K562 (cell line): ENCODE results near the gene NPC1. TPM values are rescaled to one million over a fixed set of nuclear protein-coding genes. Genes with fewer than 3 reads are reported as not detected.

Experiments
- ATAC-seq: fragments of 200-7000 bp; cut with Tn5 transposase; 3 replicates; pipeline ENCODE4 v1.9.1; 2020; ENCODE audit warnings: moderate library complexity
- BruUV-seq: library from RNA; stranded (reverse); fragments of 400-500 nt; replicated peaks from 2 replicates; lab custom pipeline; 2021; lab: Mats Ljungman, UMichigan
- CTCF ChIA-PET: fragments of 300-600 bp; formaldehyde crosslinking; extraction: SDS; loops from one replicate; lab custom pipeline; 2021; ENCODE audit warnings: low intra/inter-chr PET ratio; lab: Yijun Ruan, JAX
- POLR2A ChIA-PET: fragments of 300-600, 350-650 bp; sonication (Branson Sonifier 250); formaldehyde crosslinking; extraction: SDS; loops from one replicate; lab custom pipeline; 2021; ENCODE audit warnings: antibody characterized with exemption, inconsistent platforms; lab: Yijun Ruan, JAX
- DNase-seq, 4 experiments: peaks; one replicate each; pipeline versions ENCODE4 v3.0.0 to v3.0.0-alpha.2; 2011 to 2018; ENCODE audit warnings: low spot score in 3 of 4, mixed read lengths in 3 of 4; ENCODE audit errors: extremely low read depth in 1 of 4
- FAIRE-seq: peaks from 2 replicates; lab custom pipeline; 2011; peaks lifted over from hg19 to GRCh38; lab: Jason Lieb, UNC
- H2AFZ ChIP-seq: 2 replicates; pipeline ENCODE4 v1.6.0; 2011; ENCODE audit warnings: low read depth, low read length, control low read depth, inconsistent platforms
- H3K27ac ChIP-seq: fragments of 200-600 bp; 3 replicates; pipeline ENCODE4 v1.8.0; 2011; ENCODE audit warnings: low read depth, mild to moderate bottlenecking, control low read depth, inconsistent platforms, low read length, moderate library complexity, mixed read lengths; ENCODE audit errors: extremely low read depth
- H3K27me3 ChIP-seq, 2 experiments: fragments of 300-600 bp in 1 of 2; 2 replicates in 1 of 2; 3 replicates in 1 of 2; pipeline versions ENCODE4 v1.6.0 to v1.8.0; 2011; ENCODE audit warnings: inconsistent platforms in 2 of 2, low read length in 2 of 2, mild to moderate bottlenecking in 1 of 2, mixed read lengths in 1 of 2, moderate library complexity in 1 of 2; ENCODE audit not compliant: control insufficient read depth in 2 of 2, insufficient read depth in 2 of 2
- H3K36me3 ChIP-seq: fragments of 300-600 bp; 3 replicates; pipeline ENCODE4 v1.8.0; 2011; ENCODE audit warnings: mild to moderate bottlenecking, low read length, inconsistent platforms; ENCODE audit not compliant: control insufficient read depth, insufficient read depth
- H3K4me1 ChIP-seq, 2 experiments: fragments of 200-600 bp in 1 of 2; replicated peaks in 1 of 2; 2 replicates in 1 of 2; 3 replicates in 1 of 2; pipeline versions ENCODE4 v1.5.1 to v1.8.0; 2011; ENCODE audit warnings: inconsistent platforms in 2 of 2, low read length in 2 of 2, mild to moderate bottlenecking in 1 of 2, mixed read lengths in 1 of 2, moderate library complexity in 1 of 2; ENCODE audit not compliant: control insufficient read depth in 2 of 2, insufficient read depth in 2 of 2
- H3K4me2 ChIP-seq: 2 replicates; pipeline ENCODE4 v1.6.1; 2011; ENCODE audit warnings: low read length, control low read depth, inconsistent platforms, mixed read lengths; ENCODE audit not compliant: insufficient read depth
- H3K4me3 ChIP-seq: fragments of 200-600 bp; sonication (generic), shearing (Covaris generic); 2 replicates; pipeline ENCODE4 v1.5.1; 2016; ENCODE audit warnings: control low read depth, inconsistent platforms
- H3K79me2 ChIP-seq: fragments of 200-600 bp; 3 replicates; pipeline ENCODE4 v1.8.0; 2011; ENCODE audit warnings: low read length, inconsistent platforms; ENCODE audit not compliant: control insufficient read depth, insufficient read depth
- H3K9ac ChIP-seq, 2 experiments: 2 replicates each; pipeline versions ENCODE4 v1.6.0 to v1.6.1; 2011; ENCODE audit warnings: low read depth in 2 of 2, low read length in 2 of 2, control low read depth in 1 of 2, inconsistent platforms in 1 of 2, mild to moderate bottlenecking in 1 of 2, mixed read lengths in 1 of 2; ENCODE audit not compliant: insufficient read depth in 1 of 2
- H3K9me1 ChIP-seq: one replicate; pipeline ENCODE4 v1.6.0; 2011; ENCODE audit warnings: inconsistent platforms, mild to moderate bottlenecking, low read length, moderate library complexity; ENCODE audit not compliant: control insufficient read depth, insufficient read depth
- H3K9me3 ChIP-seq: replicated peaks from 2 replicates; pipeline ENCODE4 v1.5.1; 2011; ENCODE audit warnings: low read depth, low read length, inconsistent platforms; ENCODE audit not compliant: control insufficient read depth, insufficient read depth
- H4K20me1 ChIP-seq: replicated peaks from 2 replicates; pipeline ENCODE4 v1.6.1; 2011; ENCODE audit warnings: low read length, inconsistent platforms, mixed read lengths; ENCODE audit not compliant: control insufficient read depth, insufficient read depth
- CREB3 ChIP-seq: fragments of 450-650 bp; conservative IDR thresholded peaks from 2 replicates; pipeline ENCODE4 v1.6.1; 2016; ENCODE audit warnings: missing genetic modification characterization, low read depth, mild to moderate bottlenecking, missing compliant biosample characterization, moderate library complexity
- EHMT2 ChIP-seq: fragments of 450-650 bp; IDR thresholded peaks from 2 replicates; pipeline ENCODE4 v1.6.1; 2018; ENCODE audit warnings: antibody characterized with exemption
- ERF ChIP-seq: fragments of 450-650 bp; formaldehyde crosslinking; IDR thresholded peaks from 2 replicates; pipeline ENCODE4 v1.4.0; 2020; ENCODE audit warnings: mild to moderate bottlenecking, mixed read lengths
- ETV6 ChIP-seq, 3 experiments: fragments of 150-350 bp in 1 of 3; sonication (generic) in 1 of 3; formaldehyde crosslinking in 1 of 3; IDR thresholded peaks; 2 replicates each; pipeline versions ENCODE4 v1.6.1 to v1.8.0; 2014 to 2022; ENCODE audit warnings: borderline replicate concordance in 2 of 3, low read depth in 2 of 3, antibody characterized with exemption in 1 of 3, low read length in 1 of 3, mild to moderate bottlenecking in 1 of 3, missing genetic modification reagents in 1 of 3
- GABPB1 ChIP-seq: sonication (generic); formaldehyde crosslinking; IDR thresholded peaks from 2 replicates; pipeline ENCODE4 v1.8.0; 2022; ENCODE audit warnings: mild to moderate bottlenecking, missing genetic modification reagents
- GTF2B ChIP-seq: IDR thresholded peaks from 2 replicates; pipeline ENCODE4 v1.6.1; 2011; ENCODE audit not compliant: insufficient read length; ENCODE audit errors: extremely low read depth
- KAT2B ChIP-seq: IDR thresholded peaks from one replicate; pipeline ENCODE4 v1.6.1; 2012; ENCODE audit warnings: low read depth, mild to moderate bottlenecking, control low read depth, inconsistent platforms, low read length, moderate library complexity
- KAT8 ChIP-seq: fragments of 450-650 bp; IDR thresholded peaks from 2 replicates; pipeline ENCODE4 v1.6.1; 2016; ENCODE audit warnings: low read depth, mild to moderate bottlenecking
- MAX ChIP-seq: sonication (generic); formaldehyde crosslinking; IDR thresholded peaks from 2 replicates; pipeline ENCODE4 v1.9.0; 2022; ENCODE audit warnings: mild to moderate bottlenecking, missing genetic modification reagents
- NBN ChIP-seq: fragments of 450-650 bp; IDR thresholded peaks from 2 replicates; pipeline ENCODE4 v1.6.1; 2016; ENCODE audit warnings: low read depth, mild to moderate bottlenecking
- TEAD4 ChIP-seq, 2 experiments: sonication (generic) in 1 of 2; formaldehyde crosslinking in 1 of 2; IDR thresholded peaks; 2 replicates each; pipeline versions ENCODE4 v1.6.1 to v1.8.0; 2012 to 2022; ENCODE audit warnings: borderline replicate concordance in 1 of 2, inconsistent platforms in 1 of 2, low read length in 1 of 2, mild to moderate bottlenecking in 1 of 2, missing genetic modification reagents in 1 of 2
- ZNF184 ChIP-seq: sonication (generic); formaldehyde crosslinking; IDR thresholded peaks from 2 replicates; pipeline ENCODE4 v1.5.0; 2020; ENCODE audit warnings: missing genetic modification reagents
- ZNF518B ChIP-seq: fragments of 250-450 bp; sonication (Bioruptor Pico); IDR thresholded peaks from 2 replicates; pipeline ENCODE4 v1.5.0; 2021; ENCODE audit warnings: mild to moderate bottlenecking, moderate library complexity
- ZNF780A ChIP-seq: fragments of 250-450 bp; sonication (Bioruptor Pico); IDR thresholded peaks from 2 replicates; pipeline ENCODE4 v1.5.0; 2021; ENCODE audit warnings: mild to moderate bottlenecking
- WGBS: fragments of 100-300 bp; shearing (Covaris generic); methylation state at CpG from one replicate; pipeline ENCODE4 v1.1.6; 2016; ENCODE audit warnings: low coverage, mixed read lengths; ENCODE audit not compliant: insufficient coverage; ENCODE audit errors: missing lambda C conversion rate; 5-methylcytosine and 5-hydroxymethylcytosine counted together
- in situ Hi-C: fragments of 300-500 bp; cut with MboI; formaldehyde crosslinking; loops from 4 replicates; pipeline ENCODE4 v1.15.0; 2018; ENCODE audit warnings: inconsistent platforms, mixed read lengths
- intact Hi-C: fragments of 100-400 bp; cut with micrococcal nuclease; formaldehyde crosslinking; loops from 2 replicates; pipeline ENCODE4 v1.14.2; 2022
- polyA plus RNA-seq, 8 experiments: library from polyadenylated mRNA; depleted of rRNA in 4 of 8; stranded (reverse) in 5 of 8; unstranded in 3 of 8; fragments of >200 nt; fragmentation: Nextera tagmentation in 2 of 8; fragmentation: Illumina TruSeq in 1 of 8; extraction: Ambion mirVana in 2 of 8; extraction: Trizol in 1 of 8; gene quantifications; 2 replicates each; pipeline versions ENCODE4 v1.2.1 to v1.2.3, GENCODE V29; 2011 to 2014; ENCODE audit warnings: inconsistent platforms in 1 of 8, missing spikeins in 1 of 8
- total RNA-seq, 7 experiments: library from RNA; depleted of rRNA in 6 of 7; stranded (reverse); fragments of >200 nt in 6 of 7; fragmentation: Illumina TruSeq in 2 of 7; extraction: Trizol in 2 of 7; gene quantifications; 2 replicates each; pipeline versions ENCODE4 v1.2.1 to v1.2.3, GENCODE V29; 2011 to 2021; ENCODE audit warnings: low replicate concordance in 1 of 7
- TF ChIP-seq, protein P1 (sequence below): fragments of 450-650 bp; IDR thresholded peaks from 2 replicates; pipeline ENCODE4 v1.6.1; 2017; ENCODE audit warnings: antibody characterized with exemption

The NPC1 gene
- total and polyA plus RNA-seq, 9 of the 15 experiments (the other 6 are each of a cell fraction or from before 2014, with no cell fraction given) = 17.1 to 45.9 (median 27.6) TPM

- BruUV-seq = no TSS peak
- Histone ChIP-seq H3K9me3 (no peaks in the 10 kb centered on the region), H3K4me3 (no peak overlapping the region), H4K20me1 (no peaks in the 10 kb centered on the region; the same call in 1 of the 2 replicates), H3K9ac (no peak overlapping the region), H3K9me1 (no peaks in the 10 kb centered on the region), H3K4me2 (no peak overlapping the region), H3K4me1 (peaks cover 0 to 9% of the 10 kb centered on the region in 2 experiments; a peak in 3 of 5 replicates), H3K27me3 (no peaks in the 10 kb centered on the region), H2AFZ (no peak overlapping the region), H3K36me3 (peaks cover 79% of the 10 kb centered on the region), H3K27ac (no peak overlapping the region), H3K79me2 (no peaks in the 10 kb centered on the region; the same call in 2 of the 3 replicates)
- ATAC-seq (no peak), DNase-seq (no peak), FAIRE-seq (no peak)
- intact Hi-C loops (no loop called here), in situ Hi-C loops (no loop called here)
- 79% methylated on average over 2 of the region's 2 CpGs for WGBS
- CTCF ChIA-PET = no interaction called here
- POLR2A ChIA-PET = interaction anchor here (1.2 to 2.1 kb wide), 2 partner anchors 9 to 10 kb away, joined by 3 to 8 read pairs; no protein-coding TSS in a partner anchor
- no peak for TF ChIP-seq ETV6 (IDR thresholded peaks at IDR 0.05; ENCODE audit: borderline replicate concordance in 1 of 2, low read depth in 2 of 2, low read length in 1 of 2)
- TF ChIP-seq ETV6 (CRISPR knock-in tag; IDR thresholded peaks at IDR 0.05; ENCODE audit: borderline replicate concordance) = no peak
- TF ChIP-seq KAT8 = no peak
- TF ChIP-seq CREB3 = no peak
- no peak for TF ChIP-seq ZNF780A (CRISPR knock-in tag)
- TF ChIP-seq, protein P1, sequence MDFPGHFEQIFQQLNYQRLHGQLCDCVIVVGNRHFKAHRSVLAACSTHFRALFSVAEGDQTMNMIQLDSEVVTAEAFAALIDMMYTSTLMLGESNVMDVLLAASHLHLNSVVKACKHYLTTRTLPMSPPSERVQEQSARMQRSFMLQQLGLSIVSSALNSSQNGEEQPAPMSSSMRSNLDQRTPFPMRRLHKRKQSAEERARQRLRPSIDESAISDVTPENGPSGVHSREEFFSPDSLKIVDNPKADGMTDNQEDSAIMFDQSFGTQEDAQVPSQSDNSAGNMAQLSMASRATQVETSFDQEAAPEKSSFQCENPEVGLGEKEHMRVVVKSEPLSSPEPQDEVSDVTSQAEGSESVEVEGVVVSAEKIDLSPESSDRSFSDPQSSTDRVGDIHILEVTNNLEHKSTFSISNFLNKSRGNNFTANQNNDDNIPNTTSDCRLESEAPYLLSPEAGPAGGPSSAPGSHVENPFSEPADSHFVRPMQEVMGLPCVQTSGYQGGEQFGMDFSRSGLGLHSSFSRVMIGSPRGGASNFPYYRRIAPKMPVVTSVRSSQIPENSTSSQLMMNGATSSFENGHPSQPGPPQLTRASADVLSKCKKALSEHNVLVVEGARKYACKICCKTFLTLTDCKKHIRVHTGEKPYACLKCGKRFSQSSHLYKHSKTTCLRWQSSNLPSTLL = no peak
- TF ChIP-seq ZNF518B (CRISPR knock-in tag) = no peak
- no peak for TF ChIP-seq ERF (CRISPR knock-in tag)
- TF ChIP-seq TEAD4 (IDR thresholded peaks at IDR 0.05; ENCODE audit: low read length) = no peak
- no peak for TF ChIP-seq TEAD4 (CRISPR knock-in tag; IDR thresholded peaks at IDR 0.05; ENCODE audit: borderline replicate concordance)
- no peak for TF ChIP-seq GTF2B
- no peak for TF ChIP-seq NBN
- TF ChIP-seq GABPB1 = no peak
- TF ChIP-seq ZNF184 (CRISPR knock-in tag) = no peak
- TF ChIP-seq EHMT2 = no peak
- no peak for TF ChIP-seq KAT2B
- no peak for TF ChIP-seq MAX (CRISPR knock-in tag)
Measured at GRCh38 chr18:23572012-23572411, 14.3 kb downstream of the NPC1 start.
